ENCODE data around the gene FNBP1.
A peak's percentile ranks its signal among the peaks of the same experiment; 100 is the strongest.
"Not testable (repeated sequence)": the region's sequence is repeated elsewhere in the genome, so short reads cannot be mapped to it uniquely, and the experiment has no call there.

The FNBP1 gene

GRCh38 chr9:129983891-129984290 lies 59.1 kb downstream of the FNBP1 start:
- H3K27ac ChIP-seq (ENCODE audit: low read depth, low read length): no peak overlapping the region; the same call in 1 of the 2 replicates
- peaks cover 75% of the 10 kb centered on the region for H3K4me1 ChIP-seq (ENCODE audit: control insufficient read depth, low read length)
- H3F3A ChIP-seq (ENCODE audit: control insufficient read depth, insufficient read depth): peaks cover 8% of the 10 kb centered on the region; the same call in 1 of the 2 replicates
- peaks cover 54% of the 10 kb centered on the region for H3K36me3 ChIP-seq (ENCODE audit: control insufficient read depth, low read length)
- no peaks in the 10 kb centered on the region for H3K27me3 ChIP-seq (ENCODE audit: control insufficient read depth, low read length)
- TF ChIP-seq CTCF (IDR thresholded peaks at IDR 0.05; ENCODE audit: low read depth, low read length, poor library complexity, severe bottlenecking) (no peak), EZH2phosphoT487 (IDR thresholded peaks at IDR 0.05; ENCODE audit: borderline replicate concordance, low read length) (no peak)
- no peaks in the 10 kb centered on the region for H3K9me2 ChIP-seq (replicated peaks; ENCODE audit: control insufficient read depth, low read length)
- no peak overlapping the region for H3K4me3 ChIP-seq (ENCODE audit: low read length)
- H3K4me2 ChIP-seq (ENCODE audit: low read length): no peak overlapping the region
- peaks cover 95% of the 10 kb centered on the region for H3K79me2 ChIP-seq (ENCODE audit: control insufficient read depth, low read length)
- H4K20me1 ChIP-seq (ENCODE audit: control insufficient read depth, insufficient read depth, low read depth, low read length): no peaks in the 10 kb centered on the region
- no peaks in the 10 kb centered on the region for H3K9me3 ChIP-seq (ENCODE audit: control insufficient read depth, insufficient read depth, low read length)

- Histone ChIP-seq H3K4me1 (ENCODE audit: control insufficient read depth, low read length) (peaks cover 51% of the 10 kb centered on the region), H3K79me2 (ENCODE audit: control insufficient read depth, low read length) (peaks cover 78% of the 10 kb centered on the region), H3K27me3 (ENCODE audit: control insufficient read depth, low read length) (no peaks in the 10 kb centered on the region), H3K4me3 (ENCODE audit: low read length) (peak overlapping the region; percentile 23; the same call in 1 of the 2 replicates), H3K4me2 (ENCODE audit: low read length) (peak overlapping the region; percentile 32), H3K9me2 (replicated peaks; ENCODE audit: control insufficient read depth, low read length) (no peaks in the 10 kb centered on the region), H3F3A (ENCODE audit: control insufficient read depth, insufficient read depth) (peaks cover 7% of the 10 kb centered on the region; the same call in 1 of the 2 replicates), H3K36me3 (ENCODE audit: control insufficient read depth, low read length) (peaks cover 68% of the 10 kb centered on the region), H3K27ac (ENCODE audit: low read depth, low read length) (peak overlapping the region; percentile 30; the same call in 1 of the 2 replicates), H3K9me3 (ENCODE audit: control insufficient read depth, insufficient read depth, low read length) (no peaks in the 10 kb centered on the region), H4K20me1 (ENCODE audit: control insufficient read depth, insufficient read depth, low read depth, low read length) (no peaks in the 10 kb centered on the region)
- TF ChIP-seq EZH2phosphoT487 (IDR thresholded peaks at IDR 0.05; ENCODE audit: borderline replicate concordance, low read length): no peak
- TF ChIP-seq CTCF (IDR thresholded peaks at IDR 0.05; ENCODE audit: low read depth, low read length, poor library complexity, severe bottlenecking): no peak
Observed at GRCh38 chr9:129981180-129981907, 61.6 kb downstream of the FNBP1 start.

- peaks cover 68% of the 10 kb centered on the region for H3K36me3 ChIP-seq (ENCODE audit: control insufficient read depth, low read length)
- H3F3A ChIP-seq (ENCODE audit: control insufficient read depth, insufficient read depth); H3K4me2 ChIP-seq (ENCODE audit: low read length); H4K20me1 ChIP-seq (ENCODE audit: control insufficient read depth, insufficient read depth, low read depth, low read length); H3K27me3 ChIP-seq (ENCODE audit: control insufficient read depth, low read length); H3K4me3 ChIP-seq (ENCODE audit: low read length); H3K9me3 ChIP-seq (ENCODE audit: control insufficient read depth, insufficient read depth, low read length); H3K9me2 ChIP-seq (replicated peaks; ENCODE audit: control insufficient read depth, low read length); H3K27ac ChIP-seq (ENCODE audit: low read depth, low read length): not testable (repeated sequence)
- peaks cover 69% of the 10 kb centered on the region for H3K79me2 ChIP-seq (ENCODE audit: control insufficient read depth, low read length)
- H3K4me1 ChIP-seq (ENCODE audit: control insufficient read depth, low read length): peaks cover 43% of the 10 kb centered on the region
Observed at GRCh38 chr9:129980224-129980623, 62.8 kb downstream of the FNBP1 start.

DNA sequence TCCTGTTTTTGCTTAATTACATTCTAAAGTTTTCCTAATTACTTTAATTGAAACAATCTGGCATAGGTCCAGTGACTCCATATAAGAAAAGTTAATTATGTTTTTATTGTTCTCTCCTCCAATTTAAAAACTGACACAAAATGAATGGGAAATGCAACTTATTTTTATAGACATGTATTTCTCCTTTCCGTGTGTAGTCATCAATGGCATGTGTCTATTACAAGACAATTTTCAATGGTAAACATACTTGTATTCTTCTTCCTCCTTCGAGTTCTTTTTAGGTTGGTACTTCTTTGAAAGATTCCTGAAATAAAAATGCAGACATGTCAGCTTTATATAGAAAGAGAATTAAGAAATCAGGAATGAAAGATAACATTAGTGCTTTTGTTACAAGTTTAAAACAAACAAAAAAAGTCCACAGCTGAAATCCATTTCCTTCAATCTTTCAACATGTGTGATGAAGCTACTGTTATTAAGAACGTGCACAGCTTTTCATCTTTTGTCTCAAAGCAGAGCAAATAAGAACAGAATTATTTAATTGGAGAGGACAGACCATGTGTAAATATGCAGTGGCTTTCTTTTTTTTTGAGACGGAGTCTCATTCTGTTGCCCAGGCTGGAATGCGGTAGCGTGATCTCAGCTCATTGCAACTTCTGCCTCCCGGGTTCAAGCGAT lies 63.8 kb downstream of the FNBP1 start:
- H3K79me2 ChIP-seq (ENCODE audit: control insufficient read depth, low read length): peaks cover 60% of the 10 kb centered on the region

More for the DNA sequence above, 63.8 kb downstream of the FNBP1 start:
- H3K4me3 ChIP-seq (ENCODE audit: low read length): no peak overlapping the region
- no peaks in the 10 kb centered on the region for H3K9me3 ChIP-seq (ENCODE audit: control insufficient read depth, insufficient read depth, low read length)
- H3K27me3 ChIP-seq (ENCODE audit: control insufficient read depth, low read length): no peaks in the 10 kb centered on the region
- H3K9me2 ChIP-seq (replicated peaks; ENCODE audit: control insufficient read depth, low read length): no peaks in the 10 kb centered on the region
- TF ChIP-seq EZH2phosphoT487 (IDR thresholded peaks at IDR 0.05; ENCODE audit: borderline replicate concordance, low read length) (no peak), CTCF (IDR thresholded peaks at IDR 0.05; ENCODE audit: low read depth, low read length, poor library complexity, severe bottlenecking) (no peak)
- peaks cover 7% of the 10 kb centered on the region; the same call in 1 of the 2 replicates for H3F3A ChIP-seq (ENCODE audit: control insufficient read depth, insufficient read depth)
- H3K36me3 ChIP-seq (ENCODE audit: control insufficient read depth, low read length): peaks cover 63% of the 10 kb centered on the region
- H3K4me2 ChIP-seq (ENCODE audit: low read length): no peak overlapping the region
- peaks cover 33% of the 10 kb centered on the region for H3K4me1 ChIP-seq (ENCODE audit: control insufficient read depth, low read length)
- no peaks in the 10 kb centered on the region for H4K20me1 ChIP-seq (ENCODE audit: control insufficient read depth, insufficient read depth, low read depth, low read length)
- H3K27ac ChIP-seq (ENCODE audit: low read depth, low read length): no peak overlapping the region

All from DOHH2 (cell line).